Panc1 (cell line): Measurements from ENCODE around the gene ANTXR2.

Source experiments
- POLR2AphosphoS5 ChIP-seq: IDR thresholded peaks from 2 replicates; pipeline ENCODE4 v1.6.1; 2012; ENCODE audit warnings: mild to moderate bottlenecking, low read depth, low read length, moderate library complexity
- SIN3A ChIP-seq: IDR thresholded peaks from 2 replicates; pipeline ENCODE4 v1.6.1; 2012; ENCODE audit warnings: low read depth, mild to moderate bottlenecking, low read length, moderate library complexity, borderline replicate concordance; ENCODE audit not compliant: insufficient read depth
- TF ChIP-seq, protein P1 (sequence below): fragments of 450-650 bp; IDR thresholded peaks from 2 replicates; pipeline ENCODE4 v1.5.1; 2017; ENCODE audit warnings: mild to moderate bottlenecking
- TF ChIP-seq, protein P2 (sequence below), 2 experiments: IDR thresholded peaks; 2 replicates each; pipeline ENCODE4 v1.6.1; 2011 to 2012; ENCODE audit warnings: low read depth in 2 of 2, control low read depth in 1 of 2, low read length in 1 of 2, mild to moderate bottlenecking in 1 of 2, moderate library complexity in 1 of 2; ENCODE audit not compliant: insufficient read depth in 1 of 2

DNA sequence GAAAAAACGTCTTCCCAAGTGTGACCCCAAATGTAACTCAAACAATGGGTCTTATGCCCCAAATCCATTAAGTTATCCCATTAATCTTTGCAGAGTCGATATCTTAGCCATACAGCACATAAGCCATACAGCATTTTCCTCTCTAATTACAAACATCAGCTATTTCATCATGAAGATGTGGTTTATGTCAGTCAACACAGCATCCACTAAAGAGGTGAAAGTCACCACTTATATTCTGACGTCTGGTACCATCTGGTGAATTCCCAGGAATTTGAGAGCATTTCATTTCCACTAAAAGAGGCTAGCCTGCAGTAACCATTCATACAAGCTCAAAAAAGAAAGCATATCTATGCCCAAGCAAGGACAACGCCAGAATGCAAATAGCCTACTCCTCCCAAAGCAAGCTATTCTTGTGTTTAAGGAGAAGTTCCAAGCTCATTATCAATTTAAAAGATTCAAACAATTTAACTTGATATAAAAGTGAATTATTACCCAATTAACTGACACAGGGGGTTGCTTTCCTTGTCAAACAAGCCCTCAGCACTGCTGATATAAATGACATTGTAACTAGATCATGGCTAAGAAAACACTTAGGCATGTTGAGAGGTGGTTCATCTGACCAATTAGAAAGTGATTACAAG is 203.3 kb downstream of the ANTXR2 start:
- TF ChIP-seq, protein P1, sequence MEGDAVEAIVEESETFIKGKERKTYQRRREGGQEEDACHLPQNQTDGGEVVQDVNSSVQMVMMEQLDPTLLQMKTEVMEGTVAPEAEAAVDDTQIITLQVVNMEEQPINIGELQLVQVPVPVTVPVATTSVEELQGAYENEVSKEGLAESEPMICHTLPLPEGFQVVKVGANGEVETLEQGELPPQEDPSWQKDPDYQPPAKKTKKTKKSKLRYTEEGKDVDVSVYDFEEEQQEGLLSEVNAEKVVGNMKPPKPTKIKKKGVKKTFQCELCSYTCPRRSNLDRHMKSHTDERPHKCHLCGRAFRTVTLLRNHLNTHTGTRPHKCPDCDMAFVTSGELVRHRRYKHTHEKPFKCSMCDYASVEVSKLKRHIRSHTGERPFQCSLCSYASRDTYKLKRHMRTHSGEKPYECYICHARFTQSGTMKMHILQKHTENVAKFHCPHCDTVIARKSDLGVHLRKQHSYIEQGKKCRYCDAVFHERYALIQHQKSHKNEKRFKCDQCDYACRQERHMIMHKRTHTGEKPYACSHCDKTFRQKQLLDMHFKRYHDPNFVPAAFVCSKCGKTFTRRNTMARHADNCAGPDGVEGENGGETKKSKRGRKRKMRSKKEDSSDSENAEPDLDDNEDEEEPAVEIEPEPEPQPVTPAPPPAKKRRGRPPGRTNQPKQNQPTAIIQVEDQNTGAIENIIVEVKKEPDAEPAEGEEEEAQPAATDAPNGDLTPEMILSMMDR, result no peak
- TF ChIP-seq SIN3A, result no peak
- TF ChIP-seq, protein P2, sequence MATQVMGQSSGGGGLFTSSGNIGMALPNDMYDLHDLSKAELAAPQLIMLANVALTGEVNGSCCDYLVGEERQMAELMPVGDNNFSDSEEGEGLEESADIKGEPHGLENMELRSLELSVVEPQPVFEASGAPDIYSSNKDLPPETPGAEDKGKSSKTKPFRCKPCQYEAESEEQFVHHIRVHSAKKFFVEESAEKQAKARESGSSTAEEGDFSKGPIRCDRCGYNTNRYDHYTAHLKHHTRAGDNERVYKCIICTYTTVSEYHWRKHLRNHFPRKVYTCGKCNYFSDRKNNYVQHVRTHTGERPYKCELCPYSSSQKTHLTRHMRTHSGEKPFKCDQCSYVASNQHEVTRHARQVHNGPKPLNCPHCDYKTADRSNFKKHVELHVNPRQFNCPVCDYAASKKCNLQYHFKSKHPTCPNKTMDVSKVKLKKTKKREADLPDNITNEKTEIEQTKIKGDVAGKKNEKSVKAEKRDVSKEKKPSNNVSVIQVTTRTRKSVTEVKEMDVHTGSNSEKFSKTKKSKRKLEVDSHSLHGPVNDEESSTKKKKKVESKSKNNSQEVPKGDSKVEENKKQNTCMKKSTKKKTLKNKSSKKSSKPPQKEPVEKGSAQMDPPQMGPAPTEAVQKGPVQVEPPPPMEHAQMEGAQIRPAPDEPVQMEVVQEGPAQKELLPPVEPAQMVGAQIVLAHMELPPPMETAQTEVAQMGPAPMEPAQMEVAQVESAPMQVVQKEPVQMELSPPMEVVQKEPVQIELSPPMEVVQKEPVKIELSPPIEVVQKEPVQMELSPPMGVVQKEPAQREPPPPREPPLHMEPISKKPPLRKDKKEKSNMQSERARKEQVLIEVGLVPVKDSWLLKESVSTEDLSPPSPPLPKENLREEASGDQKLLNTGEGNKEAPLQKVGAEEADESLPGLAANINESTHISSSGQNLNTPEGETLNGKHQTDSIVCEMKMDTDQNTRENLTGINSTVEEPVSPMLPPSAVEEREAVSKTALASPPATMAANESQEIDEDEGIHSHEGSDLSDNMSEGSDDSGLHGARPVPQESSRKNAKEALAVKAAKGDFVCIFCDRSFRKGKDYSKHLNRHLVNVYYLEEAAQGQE (IDR thresholded peaks at IDR 0.05; ENCODE audit: insufficient read depth in 1 of 2, low read depth in 2 of 2, low read length in 1 of 2), result no peak
- TF ChIP-seq POLR2AphosphoS5, result no peak
